Activated CD8-positive, alpha-beta memory T cell treated with anti-CD3 and anti-CD28 coated beads for 36 hours (primary cell): ENCODE results near the gene RBM20. TPM values are rescaled to one million over a fixed set of nuclear protein-coding genes. Genes with fewer than 3 reads are reported as not detected.

Experiments
- total RNA-seq, 2 experiments: library from RNA; stranded (reverse); gene quantifications; one replicate each; pipeline ENCODE4 v1.2.3, GENCODE V29; 2021

The RBM20 gene
- total RNA-seq, 2 experiments from 2014 or later = 0.15 to 0.42 TPM

Other genes with a start within 250 kb of the RBM20 start
- 10 to 100 TPM; 98.6 to 99.4 TPM for gene DUSP5, start 146.4 kb upstream of the RBM20 start, total RNA-seq
- 10 to 100 TPM; 73.7 to 73.9 TPM for gene SMC3, start 76.6 kb upstream of the RBM20 start, total RNA-seq
- 10 to 100 TPM; 83.3 to 95.6 TPM for gene PDCD4, start 227.6 kb downstream of the RBM20 start, total RNA-seq